Effector memory CD8-positive, alpha-beta T cell (primary cell): ENCODE data around the gene SDK1.

Experiments used
- ATAC-seq: fragments of 150-1000 bp; cut with Tn5 transposase; replicated peaks from 2 replicates; pipeline ENCODE4 v1.10.0; 2021; ENCODE audit warnings: mild to moderate bottlenecking, moderate library complexity
- DNase-seq, 3 experiments: peaks; one replicate each; pipeline ENCODE4 v3.0.0; 2021
- H3K27ac Mint-ChIP-seq, 2 donors: one replicate each; pipeline ENCODE4 v1.8.0; 2022; ENCODE audit warnings: mild to moderate bottlenecking in 2 of 2, mixed read lengths in 2 of 2, moderate library complexity in 2 of 2
- H3K27me3 Mint-ChIP-seq, 2 donors: one replicate each; pipeline ENCODE4 v1.8.0; 2022; ENCODE audit warnings: mixed read lengths in 2 of 2
- H3K36me3 Mint-ChIP-seq: one replicate; pipeline ENCODE4 v1.8.0; 2022; ENCODE audit warnings: mild to moderate bottlenecking, moderate library complexity, mixed read lengths; ENCODE audit not compliant: insufficient read depth
- H3K4me1 Mint-ChIP-seq, 2 donors: one replicate each; pipeline ENCODE4 v1.8.0; 2022; ENCODE audit warnings: low read depth in 2 of 2, mixed read lengths in 2 of 2
- H3K4me3 Mint-ChIP-seq, 2 donors: one replicate each; pipeline ENCODE4 v1.8.0; 2022; ENCODE audit warnings: mild to moderate bottlenecking in 2 of 2, mixed read lengths in 2 of 2, moderate library complexity in 2 of 2
- H3K9me3 Mint-ChIP-seq, 2 donors: one replicate each; pipeline ENCODE4 v1.8.0; 2022; ENCODE audit warnings: mixed read lengths in 2 of 2

Gene SDK1

GRCh38 chr7:4203626-4204512 is 902.8 kb downstream of the SDK1 start:
- no peaks in the 10 kb centered on the region for H3K36me3 Mint-ChIP-seq
- no peaks in the 10 kb centered on the region for H3K4me1 Mint-ChIP-seq
- H3K4me3 Mint-ChIP-seq: no peak overlapping the region
- ATAC-seq (no peak), DNase-seq (no peak)
- no peaks in the 10 kb centered on the region for H3K9me3 Mint-ChIP-seq
- H3K27ac Mint-ChIP-seq: no peak overlapping the region
- H3K27me3 Mint-ChIP-seq: no peaks in the 10 kb centered on the region

- Mint-ChIP-seq H3K4me1 (no peaks in the 10 kb centered on the region), H3K4me3 (no peak overlapping the region), H3K27me3 (no peaks in the 10 kb centered on the region), H3K9me3 (no peaks in the 10 kb centered on the region), H3K36me3 (no peaks in the 10 kb centered on the region), H3K27ac (no peak overlapping the region)
- DNase-seq (no peak), ATAC-seq (no peak)
Measured at GRCh38 chr7:4204513-4205165, 903.6 kb downstream of the SDK1 start.

- Mint-ChIP-seq H3K27me3 (no peaks in the 10 kb centered on the region), H3K4me3 (no peak overlapping the region), H3K36me3 (no peaks in the 10 kb centered on the region), H3K27ac (no peak overlapping the region), H3K9me3 (no peaks in the 10 kb centered on the region), H3K4me1 (no peaks in the 10 kb centered on the region)
- no peak for DNase-seq
- ATAC-seq: no peak
Measured at GRCh38 chr7:4205828-4206227, 904.8 kb downstream of the SDK1 start.

GRCh38 chr7:4207011-4207410 is 906.0 kb downstream of the SDK1 start:
- Mint-ChIP-seq H3K4me1 (no peaks in the 10 kb centered on the region), H3K27ac (no peak overlapping the region), H3K27me3 (no peaks in the 10 kb centered on the region), H3K36me3 (no peaks in the 10 kb centered on the region), H3K9me3 (peaks cover 0 to 1% of the 10 kb centered on the region in 2 donors), H3K4me3 (no peak overlapping the region)
- ATAC-seq (no peak), DNase-seq (no peak)

- no peak for ATAC-seq
- Mint-ChIP-seq H3K27ac (no peak overlapping the region), H3K36me3 (no peaks in the 10 kb centered on the region), H3K27me3 (no peaks in the 10 kb centered on the region), H3K4me3 (no peak overlapping the region), H3K4me1 (no peaks in the 10 kb centered on the region), H3K9me3 (peaks cover 0 to 1% of the 10 kb centered on the region in 2 donors)
- DNase-seq: no peak
Measured at GRCh38 chr7:4208086-4208485, 907.0 kb downstream of the SDK1 start.

- ATAC-seq: no peak
- Mint-ChIP-seq H3K27ac (no peak overlapping the region), H3K4me3 (no peak overlapping the region), H3K9me3 (peaks cover 0 to 1% of the 10 kb centered on the region in 2 donors), H3K36me3 (no peaks in the 10 kb centered on the region), H3K4me1 (no peaks in the 10 kb centered on the region), H3K27me3 (no peaks in the 10 kb centered on the region)
- DNase-seq: no peak
Measured at GRCh38 chr7:4208586-4208985, 907.5 kb downstream of the SDK1 start.

GRCh38 chr7:4209126-4209525 is 908.1 kb downstream of the SDK1 start:
- H3K4me1 Mint-ChIP-seq: no peaks in the 10 kb centered on the region
- no peak for ATAC-seq
- H3K36me3 Mint-ChIP-seq: no peaks in the 10 kb centered on the region
- DNase-seq: no peak
- no peak overlapping the region for H3K27ac Mint-ChIP-seq
- H3K4me3 Mint-ChIP-seq: no peak overlapping the region
- H3K27me3 Mint-ChIP-seq: no peaks in the 10 kb centered on the region
- H3K9me3 Mint-ChIP-seq: peaks cover 0 to 1% of the 10 kb centered on the region in 2 donors

- Mint-ChIP-seq H3K4me3 (no peak overlapping the region), H3K27ac (no peak overlapping the region), H3K27me3 (no peaks in the 10 kb centered on the region), H3K9me3 (peaks cover 0 to 1% of the 10 kb centered on the region in 2 donors), H3K4me1 (no peaks in the 10 kb centered on the region), H3K36me3 (no peaks in the 10 kb centered on the region)
- DNase-seq: no peak
- no peak for ATAC-seq
Measured at GRCh38 chr7:4209966-4210365, 908.9 kb downstream of the SDK1 start.

- Mint-ChIP-seq H3K36me3 (no peaks in the 10 kb centered on the region), H3K9me3 (peaks cover 0 to 1% of the 10 kb centered on the region in 2 donors), H3K27ac (no peak overlapping the region), H3K4me1 (no peaks in the 10 kb centered on the region), H3K27me3 (no peaks in the 10 kb centered on the region), H3K4me3 (no peak overlapping the region)
- no peak for DNase-seq
- ATAC-seq: no peak
Measured at GRCh38 chr7:4210821-4211220, 909.8 kb downstream of the SDK1 start.

GRCh38 chr7:4211261-4211660 is 910.2 kb downstream of the SDK1 start:
- H3K4me1 Mint-ChIP-seq: no peaks in the 10 kb centered on the region
- H3K27me3 Mint-ChIP-seq: no peaks in the 10 kb centered on the region
- ATAC-seq: no peak
- H3K36me3 Mint-ChIP-seq: no peaks in the 10 kb centered on the region
- H3K27ac Mint-ChIP-seq: no peak overlapping the region
- no peak overlapping the region for H3K4me3 Mint-ChIP-seq
- peaks cover 0 to 1% of the 10 kb centered on the region in 2 donors for H3K9me3 Mint-ChIP-seq
- DNase-seq: no peak

- peaks cover 0 to 1% of the 10 kb centered on the region in 2 donors for H3K9me3 Mint-ChIP-seq
- H3K27me3 Mint-ChIP-seq: no peaks in the 10 kb centered on the region
- no peak overlapping the region for H3K27ac Mint-ChIP-seq
- H3K4me1 Mint-ChIP-seq: no peaks in the 10 kb centered on the region
- no peak overlapping the region for H3K4me3 Mint-ChIP-seq
- ATAC-seq (no peak), DNase-seq (no peak)
- no peaks in the 10 kb centered on the region for H3K36me3 Mint-ChIP-seq
Measured at GRCh38 chr7:4212376-4212775, 911.3 kb downstream of the SDK1 start.

- H3K4me3 Mint-ChIP-seq: no peak overlapping the region
- H3K27ac Mint-ChIP-seq: no peak overlapping the region
- H3K4me1 Mint-ChIP-seq: no peaks in the 10 kb centered on the region
- no peak for ATAC-seq
- peaks cover 0 to 1% of the 10 kb centered on the region in 2 donors for H3K9me3 Mint-ChIP-seq
- DNase-seq: no peak
- no peaks in the 10 kb centered on the region for H3K36me3 Mint-ChIP-seq
- H3K27me3 Mint-ChIP-seq: no peaks in the 10 kb centered on the region
Measured at GRCh38 chr7:4214291-4215155, 913.5 kb downstream of the SDK1 start.

GRCh38 chr7:4215176-4215720 is 914.2 kb downstream of the SDK1 start:
- no peaks in the 10 kb centered on the region for H3K27me3 Mint-ChIP-seq
- H3K4me3 Mint-ChIP-seq: no peak overlapping the region
- no peak overlapping the region for H3K27ac Mint-ChIP-seq
- DNase-seq (no peak), ATAC-seq (no peak)
- H3K9me3 Mint-ChIP-seq: peaks cover 0 to 1% of the 10 kb centered on the region in 2 donors
- no peaks in the 10 kb centered on the region for H3K36me3 Mint-ChIP-seq
- no peaks in the 10 kb centered on the region for H3K4me1 Mint-ChIP-seq
